ENCODE measurements around the gene PPM1J.

DNA sequence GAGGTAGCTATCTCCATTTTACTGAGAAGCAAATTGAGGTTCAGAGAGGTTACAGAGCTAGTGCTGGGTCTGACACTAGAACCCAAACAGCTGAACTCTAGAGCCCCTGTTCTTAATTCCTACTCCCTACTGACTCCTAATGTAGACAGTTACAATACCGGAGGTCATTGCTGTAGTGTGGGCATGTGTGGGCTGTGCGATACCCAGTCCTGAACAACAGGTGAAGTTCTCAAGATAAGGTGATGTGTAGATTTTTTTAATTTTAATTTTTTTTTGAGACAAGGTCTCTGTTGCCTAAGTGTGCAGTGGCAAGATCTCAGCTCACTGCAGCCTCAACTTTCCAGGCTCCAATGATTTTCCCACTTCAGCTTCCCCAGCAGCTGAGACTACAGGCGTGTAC, 6.6 kb downstream of the PPM1J start:
- TF ChIP-seq, protein P1, sequence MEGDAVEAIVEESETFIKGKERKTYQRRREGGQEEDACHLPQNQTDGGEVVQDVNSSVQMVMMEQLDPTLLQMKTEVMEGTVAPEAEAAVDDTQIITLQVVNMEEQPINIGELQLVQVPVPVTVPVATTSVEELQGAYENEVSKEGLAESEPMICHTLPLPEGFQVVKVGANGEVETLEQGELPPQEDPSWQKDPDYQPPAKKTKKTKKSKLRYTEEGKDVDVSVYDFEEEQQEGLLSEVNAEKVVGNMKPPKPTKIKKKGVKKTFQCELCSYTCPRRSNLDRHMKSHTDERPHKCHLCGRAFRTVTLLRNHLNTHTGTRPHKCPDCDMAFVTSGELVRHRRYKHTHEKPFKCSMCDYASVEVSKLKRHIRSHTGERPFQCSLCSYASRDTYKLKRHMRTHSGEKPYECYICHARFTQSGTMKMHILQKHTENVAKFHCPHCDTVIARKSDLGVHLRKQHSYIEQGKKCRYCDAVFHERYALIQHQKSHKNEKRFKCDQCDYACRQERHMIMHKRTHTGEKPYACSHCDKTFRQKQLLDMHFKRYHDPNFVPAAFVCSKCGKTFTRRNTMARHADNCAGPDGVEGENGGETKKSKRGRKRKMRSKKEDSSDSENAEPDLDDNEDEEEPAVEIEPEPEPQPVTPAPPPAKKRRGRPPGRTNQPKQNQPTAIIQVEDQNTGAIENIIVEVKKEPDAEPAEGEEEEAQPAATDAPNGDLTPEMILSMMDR (conservative IDR thresholded peaks at IDR 0.05; ENCODE audit: low read depth, low read length), result no peak
- TF ChIP-seq EZH2phosphoT487 (IDR thresholded peaks at IDR 0.05; ENCODE audit: borderline replicate concordance, low read length), result no peak
